Cardiac septum (tissue), 1 donor: Measurements from ENCODE around the gene SEMA4D. TPM values are rescaled to one million over a fixed set of nuclear protein-coding genes. Genes with fewer than 3 reads are reported as not detected.

Experiments
- DNase-seq: peaks from one replicate; pipeline ENCODE4 v3.0.0-alpha.2; 2020; ENCODE audit warnings: low spot score
- intact Hi-C: fragments of 100-400 bp; cut with DNase I; formaldehyde crosslinking; loops from one replicate; pipeline ENCODE4 v1.14.0; 2022
- total RNA-seq: library from RNA; stranded (reverse); fragmentation: NEBNext Ultra II Directional; extraction: Animal tissue kit (Norgen Biotek cat#: 25700); gene quantifications from one replicate; pipeline ENCODE4 v1.2.1, GENCODE V29; 2021
- donor health status: DM: no; HTN: no; CAD: no.

The SEMA4D gene
- total RNA-seq, 1 donor from 2014 or later, result 21.4 TPM

- no peak for DNase-seq
- intact Hi-C loops, result no loop called here
Observed at GRCh38 chr9:89455356-89455824, 42.5 kb downstream of the SEMA4D start.

- no peak for DNase-seq
- intact Hi-C loops, result no loop called here
Observed at GRCh38 chr9:89454498-89455355, 43.2 kb downstream of the SEMA4D start.

GRCh38 chr9:89453452-89453851 lies 44.5 kb downstream of the SEMA4D start:
- intact Hi-C loops, result no loop called here
- DNase-seq, result no peak

GRCh38 chr9:89452561-89452960 lies 45.4 kb downstream of the SEMA4D start:
- intact Hi-C loops, result no loop called here
- DNase-seq, result no peak

GRCh38 chr9:89450213-89450612 lies 47.7 kb downstream of the SEMA4D start:
- DNase-seq, result no peak
- intact Hi-C loops, result no loop called here

- intact Hi-C loops, result no loop called here
- no peak for DNase-seq
Observed at GRCh38 chr9:89449261-89449671, 48.6 kb downstream of the SEMA4D start.

GRCh38 chr9:89448821-89449220 lies 49.1 kb downstream of the SEMA4D start:
- intact Hi-C loops, result no loop called here
- DNase-seq, result no peak

GRCh38 chr9:89448381-89448780 lies 49.5 kb downstream of the SEMA4D start:
- no peak for DNase-seq
- intact Hi-C loops, result no loop called here

GRCh38 chr9:89447416-89447815 lies 50.5 kb downstream of the SEMA4D start:
- DNase-seq, result no peak
- intact Hi-C loops, result no loop called here

- intact Hi-C loops, result no loop called here
Observed at GRCh38 chr9:89446961-89447310, 51.0 kb downstream of the SEMA4D start.

GRCh38 chr9:89446261-89446960 lies 51.5 kb downstream of the SEMA4D start:
- intact Hi-C loops, result no loop called here
- DNase-seq, result no peak

More at GRCh38 chr9:89446961-89447310, 51.0 kb downstream of the SEMA4D start:
- DNase-seq, result no peak

GRCh38 chr9:89445801-89446251 lies 52.1 kb downstream of the SEMA4D start:
- intact Hi-C loops, result no loop called here
- DNase-seq, result no peak

GRCh38 chr9:89444925-89445765 lies 52.8 kb downstream of the SEMA4D start:
- DNase-seq, result no peak
- intact Hi-C loops, result no loop called here

GRCh38 chr9:89444274-89444673 lies 53.6 kb downstream of the SEMA4D start:
- DNase-seq, result no peak

GRCh38 chr9:89442981-89443814 lies 54.7 kb downstream of the SEMA4D start:
- DNase-seq, result no peak
- intact Hi-C loops, result no loop called here

More at GRCh38 chr9:89444274-89444673, 53.6 kb downstream of the SEMA4D start:
- intact Hi-C loops, result no loop called here

GRCh38 chr9:89442501-89442978 lies 55.4 kb downstream of the SEMA4D start:
- no peak for DNase-seq
- intact Hi-C loops, result no loop called here

- no peak for DNase-seq
- intact Hi-C loops, result no loop called here
Observed at GRCh38 chr9:89441986-89442385, 55.9 kb downstream of the SEMA4D start.

- intact Hi-C loops, result no loop called here
- DNase-seq, result no peak
Observed at GRCh38 chr9:89441655-89441970, 56.3 kb downstream of the SEMA4D start.
